AG09319 (cell line): ENCODE measurements around the gene GRM2.

Source experiments
- DNase-seq: peaks from one replicate; pipeline ENCODE4 v3.0.0-alpha.2; 2010; ENCODE audit warnings: low read depth; ENCODE audit errors: extremely low read depth
- CTCF ChIP-seq: IDR thresholded peaks from 2 replicates; pipeline ENCODE4 v1.5.1; 2011; ENCODE audit warnings: low read depth, mild to moderate bottlenecking, inconsistent platforms, low read length, moderate library complexity

The GRM2 gene

GRCh38 chr3:51686512-51687215 lies 20.2 kb upstream of the GRM2 start:
- no peak for DNase-seq
- no peak for TF ChIP-seq CTCF

- no peak for DNase-seq
- no peak for TF ChIP-seq CTCF
Observed at GRCh38 chr3:51687431-51688205, 19.2 kb upstream of the GRM2 start.

DNA sequence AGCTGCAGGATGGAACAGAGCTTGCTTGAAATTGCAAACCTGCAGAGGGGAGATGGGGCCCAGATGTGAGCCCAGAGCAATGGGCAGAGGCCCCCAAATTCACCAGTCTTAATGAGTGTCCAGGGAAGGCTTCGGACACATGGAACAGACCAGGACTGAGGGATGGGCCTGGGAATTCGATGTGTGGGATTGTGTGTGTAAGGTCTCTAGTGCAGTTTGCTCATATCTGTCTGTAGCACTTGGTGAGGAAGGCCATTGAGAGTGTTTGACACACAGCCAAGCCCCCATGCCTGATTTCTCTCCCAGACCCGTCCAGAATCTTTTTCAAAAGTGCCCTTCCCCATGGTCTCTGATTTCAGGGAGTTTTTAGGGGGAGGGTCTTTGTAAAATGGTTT lies 18.7 kb upstream of the GRM2 start:
- TF ChIP-seq CTCF, result no peak

DNA sequence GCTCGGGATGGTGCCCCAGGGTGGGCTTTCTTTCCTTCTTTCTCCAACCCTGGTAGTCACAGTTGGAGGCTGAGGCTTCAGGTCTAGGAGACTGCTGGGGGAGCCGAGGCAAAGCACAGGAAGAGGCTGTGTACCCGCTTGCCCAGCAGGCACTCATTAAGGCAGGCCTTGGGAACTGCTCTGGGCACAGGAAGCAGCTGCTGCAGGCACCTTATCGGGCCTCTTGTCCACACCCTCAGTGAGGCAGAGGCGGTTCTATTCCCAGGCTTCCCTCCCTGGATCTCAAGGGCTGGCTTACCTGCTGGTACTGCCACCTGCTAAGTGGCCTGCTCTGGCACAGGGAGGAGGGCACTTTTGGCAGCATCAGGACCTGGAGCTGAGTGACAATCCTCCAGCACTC lies 15.8 kb upstream of the GRM2 start:
- TF ChIP-seq CTCF, result no peak
- no peak for DNase-seq

More for the DNA sequence above, 18.7 kb upstream of the GRM2 start:
- no peak for DNase-seq

GRCh38 chr3:51691949-51692348 lies 14.9 kb upstream of the GRM2 start:
- DNase-seq, result no peak
- no peak for TF ChIP-seq CTCF

DNA sequence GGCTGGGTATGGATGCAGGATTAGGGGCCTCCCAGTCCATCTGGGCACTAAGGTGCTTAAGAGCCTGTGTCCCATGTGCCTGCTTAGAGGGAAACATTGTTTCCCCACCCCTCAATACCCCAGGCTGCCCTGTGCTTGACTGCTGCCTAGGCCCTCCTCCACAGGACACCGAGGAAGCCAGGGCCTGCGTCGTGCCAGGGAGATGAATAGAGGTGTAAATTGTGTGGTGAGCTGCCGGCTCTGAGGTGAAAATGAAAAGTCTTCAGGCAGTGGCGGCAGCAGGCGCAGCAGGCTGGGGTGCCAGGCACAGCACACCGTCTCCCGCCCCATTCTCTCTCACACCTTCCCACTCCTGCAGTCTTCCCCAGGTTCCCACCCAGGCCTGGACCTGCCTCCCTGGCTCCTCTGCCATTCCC lies 13.9 kb upstream of the GRM2 start:
- no peak for TF ChIP-seq CTCF
- DNase-seq, result no peak

DNA sequence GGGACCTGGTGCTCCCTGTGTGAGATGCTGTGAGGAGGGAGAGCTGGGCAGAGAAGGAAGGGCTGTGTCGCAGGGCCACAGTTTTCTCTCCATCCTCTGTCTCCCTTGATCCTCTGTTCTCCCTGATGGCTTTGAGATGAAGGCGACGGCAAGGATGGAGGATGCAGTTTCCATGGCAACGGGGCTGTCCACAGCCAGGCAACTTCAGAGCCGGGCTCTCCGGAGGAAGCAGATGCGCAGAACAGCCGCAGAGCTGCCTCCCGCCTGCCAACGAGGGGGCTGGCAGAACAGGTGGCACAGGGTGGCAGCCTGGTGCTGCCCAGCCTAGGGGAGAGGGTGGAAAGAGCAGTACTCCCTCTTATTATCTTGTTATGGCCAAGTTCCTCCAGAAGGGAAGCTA lies 9.9 kb upstream of the GRM2 start:
- no peak for DNase-seq
- no peak for TF ChIP-seq CTCF
